NCI-H2227 (cell line): ENCODE results near the gene RAP1GAP2.
"Not testable (repeated sequence)": the region's sequence is repeated elsewhere in the genome, so short reads cannot be mapped to it uniquely, and the experiment has no call there.

Experiments
- DNase-seq: peaks from one replicate; lab custom pipeline; 2025; ENCODE audit not compliant: unreplicated experiment; lab: John Stamatoyannopoulos, UW

RAP1GAP2 gene

GRCh38 chr17:3012926-3013581 lies 216.8 kb downstream of the RAP1GAP2 start:
- peak; percentile 15 for DNase-seq

GRCh38 chr17:3015890-3016289 lies 219.7 kb downstream of the RAP1GAP2 start:
- no peak for DNase-seq

- no peak for DNase-seq
Observed at GRCh38 chr17:3017936-3018335, 221.7 kb downstream of the RAP1GAP2 start.

- no peak for DNase-seq
Observed at GRCh38 chr17:3019761-3020160, 223.5 kb downstream of the RAP1GAP2 start.

GRCh38 chr17:3020381-3020780 lies 224.1 kb downstream of the RAP1GAP2 start:
- DNase-seq: no peak

GRCh38 chr17:3022197-3022596 lies 226.0 kb downstream of the RAP1GAP2 start:
- no peak for DNase-seq

- DNase-seq: no peak
Observed at GRCh38 chr17:3024346-3024745, 228.1 kb downstream of the RAP1GAP2 start.

- DNase-seq: no peak
Observed at GRCh38 chr17:3025421-3026124, 229.3 kb downstream of the RAP1GAP2 start.

- no peak for DNase-seq
Observed at GRCh38 chr17:3026125-3026855, 230.1 kb downstream of the RAP1GAP2 start.

- DNase-seq: no peak
Observed at GRCh38 chr17:3026856-3027751, 230.9 kb downstream of the RAP1GAP2 start.

- no peak for DNase-seq
Observed at GRCh38 chr17:3027786-3028532, 231.7 kb downstream of the RAP1GAP2 start.

- no peak for DNase-seq
Observed at GRCh38 chr17:3029213-3029913, 233.1 kb downstream of the RAP1GAP2 start.

- no peak for DNase-seq
Observed at GRCh38 chr17:3030096-3030495, 233.9 kb downstream of the RAP1GAP2 start.

GRCh38 chr17:3030852-3031470 lies 234.7 kb downstream of the RAP1GAP2 start:
- DNase-seq: not testable (repeated sequence)

GRCh38 chr17:3032258-3033247 lies 236.3 kb downstream of the RAP1GAP2 start:
- DNase-seq: no peak

GRCh38 chr17:3033248-3033640 lies 237.0 kb downstream of the RAP1GAP2 start:
- DNase-seq: no peak

- no peak for DNase-seq
Observed at GRCh38 chr17:3033741-3034577, 237.7 kb downstream of the RAP1GAP2 start.
